ENCODE measurements around the gene ROR2. TPM values are rescaled to one million over a fixed set of nuclear protein-coding genes. Genes with fewer than 3 reads are reported as not detected.
A peak's percentile ranks its signal among the peaks of the same experiment; 100 is the strongest.

ROR2 gene
- total and polyA plus RNA-seq, 4 donors: 2.7 to 32.3 (median 9.2) TPM

DNA sequence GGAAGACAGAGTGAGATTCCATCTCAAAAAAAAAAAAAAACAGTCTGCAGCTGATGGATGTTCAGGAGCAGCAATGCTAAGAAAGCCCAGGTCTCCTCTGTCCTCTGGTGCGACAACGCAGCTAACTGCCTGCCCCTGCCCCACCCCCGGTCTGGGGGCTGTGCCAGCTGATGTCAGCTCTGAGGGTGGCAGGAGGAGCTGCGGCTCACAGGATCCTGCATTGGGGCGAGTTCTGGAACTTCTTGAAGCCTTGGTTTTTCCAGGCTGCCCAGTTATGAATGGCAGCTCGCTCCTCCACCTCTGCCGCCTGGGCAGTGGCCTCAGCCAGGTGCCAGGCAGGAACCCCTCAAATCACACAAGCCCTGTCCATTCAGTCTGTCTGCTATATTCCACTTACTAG is 113.5 kb downstream of the ROR2 start:
- H3K27me3 ChIP-seq (ENCODE audit: control insufficient read depth in 3 of 3, insufficient read depth in 3 of 3, low read length in 2 of 3): no peaks in the 10 kb centered on the region
- DNase-seq (peak in 2 of 3 donors; percentile 34 to 57), ATAC-seq (ENCODE audit: insufficient read depth, low FRiP score) (no peak)
- H3K9me3 ChIP-seq (ENCODE audit: control insufficient read depth in 4 of 4, insufficient read depth in 3 of 4, low read length in 3 of 4): peaks cover 0 to 3% (median 0%) of the 10 kb centered on the region in 4 donors
- no peak overlapping the region for H3K27ac ChIP-seq (ENCODE audit: low read depth in 1 of 2, low read length in 1 of 2)
- H3K36me3 ChIP-seq (ENCODE audit: control insufficient read depth in 4 of 4, insufficient read depth in 4 of 4, low read length in 4 of 4): no peaks in the 10 kb centered on the region
- TF ChIP-seq, protein P1, sequence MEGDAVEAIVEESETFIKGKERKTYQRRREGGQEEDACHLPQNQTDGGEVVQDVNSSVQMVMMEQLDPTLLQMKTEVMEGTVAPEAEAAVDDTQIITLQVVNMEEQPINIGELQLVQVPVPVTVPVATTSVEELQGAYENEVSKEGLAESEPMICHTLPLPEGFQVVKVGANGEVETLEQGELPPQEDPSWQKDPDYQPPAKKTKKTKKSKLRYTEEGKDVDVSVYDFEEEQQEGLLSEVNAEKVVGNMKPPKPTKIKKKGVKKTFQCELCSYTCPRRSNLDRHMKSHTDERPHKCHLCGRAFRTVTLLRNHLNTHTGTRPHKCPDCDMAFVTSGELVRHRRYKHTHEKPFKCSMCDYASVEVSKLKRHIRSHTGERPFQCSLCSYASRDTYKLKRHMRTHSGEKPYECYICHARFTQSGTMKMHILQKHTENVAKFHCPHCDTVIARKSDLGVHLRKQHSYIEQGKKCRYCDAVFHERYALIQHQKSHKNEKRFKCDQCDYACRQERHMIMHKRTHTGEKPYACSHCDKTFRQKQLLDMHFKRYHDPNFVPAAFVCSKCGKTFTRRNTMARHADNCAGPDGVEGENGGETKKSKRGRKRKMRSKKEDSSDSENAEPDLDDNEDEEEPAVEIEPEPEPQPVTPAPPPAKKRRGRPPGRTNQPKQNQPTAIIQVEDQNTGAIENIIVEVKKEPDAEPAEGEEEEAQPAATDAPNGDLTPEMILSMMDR (IDR thresholded peaks at IDR 0.05; ENCODE audit: control extremely low read depth, extremely low read depth): no peak
- 74 to 87% methylated on average over 7 of the region's 7 CpGs for WGBS, 2 donors
- H3K4me1 ChIP-seq (ENCODE audit: control insufficient read depth in 5 of 5, insufficient read depth in 5 of 5, low read length in 5 of 5): peaks cover 0 to 57% (median 25%) of the 10 kb centered on the region in 5 donors
- H3K9ac ChIP-seq (ENCODE audit: insufficient read depth in 1 of 2, low read length in 2 of 2): no peak overlapping the region
- H3K4me3 ChIP-seq: no peak overlapping the region

DNA sequence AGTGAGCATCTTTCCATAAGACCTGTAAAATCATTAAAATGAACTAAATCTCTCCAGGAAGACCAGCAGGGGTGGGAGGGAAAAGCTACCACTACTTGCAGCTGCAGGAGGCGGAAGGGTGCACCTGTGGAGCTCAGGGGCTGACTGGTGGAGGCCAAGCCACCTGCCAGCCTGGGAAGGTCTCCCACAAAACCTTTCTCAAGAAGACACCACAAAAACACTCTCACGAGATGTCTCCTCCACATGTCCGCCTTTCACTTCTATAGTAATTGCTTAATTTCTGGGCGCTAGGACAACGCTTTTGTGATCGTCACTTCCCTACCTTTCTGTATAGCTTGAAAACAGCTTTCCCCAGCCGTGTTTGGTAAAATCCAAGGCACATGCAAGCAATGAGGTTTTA is 114.4 kb downstream of the ROR2 start:
- Histone ChIP-seq H3K4me1 (ENCODE audit: control insufficient read depth in 5 of 5, insufficient read depth in 5 of 5, low read length in 5 of 5) (peaks cover 0 to 57% (median 25%) of the 10 kb centered on the region in 5 donors), H3K27ac (ENCODE audit: low read depth in 1 of 2, low read length in 1 of 2) (no peak overlapping the region), H3K9me3 (ENCODE audit: control insufficient read depth in 4 of 4, insufficient read depth in 3 of 4, low read length in 3 of 4) (peaks cover 0 to 3% (median 0%) of the 10 kb centered on the region in 4 donors), H3K4me3 (no peak overlapping the region), H3K27me3 (ENCODE audit: control insufficient read depth in 3 of 3, insufficient read depth in 3 of 3, low read length in 2 of 3) (no peaks in the 10 kb centered on the region), H3K9ac (ENCODE audit: insufficient read depth in 1 of 2, low read length in 2 of 2) (no peak overlapping the region), H3K36me3 (ENCODE audit: control insufficient read depth in 4 of 4, insufficient read depth in 4 of 4, low read length in 4 of 4) (no peaks in the 10 kb centered on the region)
- TF ChIP-seq, protein P1 (IDR thresholded peaks at IDR 0.05; ENCODE audit: control extremely low read depth, extremely low read depth): no peak
- no peak for ATAC-seq (ENCODE audit: insufficient read depth, low FRiP score)
- 79 to 85% methylated on average over 7 of the region's 7 CpGs for WGBS, 2 donors
- DNase-seq: no peak

DNA sequence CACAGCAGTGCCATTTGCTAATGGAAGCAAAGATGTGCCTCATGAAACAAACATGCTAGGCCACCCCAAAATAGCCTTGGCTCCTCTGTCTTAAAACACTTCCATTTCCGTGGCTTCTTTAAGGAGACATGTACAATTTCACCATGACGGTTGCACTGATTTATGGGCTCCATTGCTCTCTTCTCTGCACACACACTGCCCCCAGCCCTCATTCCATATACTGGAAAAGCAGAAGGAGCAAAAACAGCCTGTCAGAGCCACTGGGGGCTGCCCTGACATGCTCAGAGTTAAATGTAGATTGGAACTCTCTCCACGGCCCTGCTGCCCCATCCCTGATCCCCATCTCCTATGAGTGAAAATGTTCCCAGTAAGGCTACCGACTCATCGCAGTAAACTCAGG is 114.8 kb downstream of the ROR2 start:
- Histone ChIP-seq H3K4me1 (ENCODE audit: control insufficient read depth in 5 of 5, insufficient read depth in 5 of 5, low read length in 5 of 5) (peaks cover 0 to 57% (median 25%) of the 10 kb centered on the region in 5 donors), H3K9me3 (ENCODE audit: control insufficient read depth in 4 of 4, insufficient read depth in 3 of 4, low read length in 3 of 4) (peaks cover 0 to 3% (median 0%) of the 10 kb centered on the region in 4 donors), H3K9ac (ENCODE audit: insufficient read depth in 1 of 2, low read length in 2 of 2) (no peak overlapping the region), H3K27me3 (ENCODE audit: control insufficient read depth in 3 of 3, insufficient read depth in 3 of 3, low read length in 2 of 3) (no peaks in the 10 kb centered on the region), H3K4me3 (no peak overlapping the region), H3K27ac (ENCODE audit: low read depth in 1 of 2, low read length in 1 of 2) (no peak overlapping the region), H3K36me3 (ENCODE audit: control insufficient read depth in 4 of 4, insufficient read depth in 4 of 4, low read length in 4 of 4) (no peaks in the 10 kb centered on the region)
- 79 to 83% methylated on average over 5 of the region's 5 CpGs for WGBS, 2 donors
- ATAC-seq (ENCODE audit: insufficient read depth, low FRiP score): no peak
- TF ChIP-seq, protein P1 (IDR thresholded peaks at IDR 0.05; ENCODE audit: control extremely low read depth, extremely low read depth): no peak
- DNase-seq: no peak

- no peaks in the 10 kb centered on the region for H3K27me3 ChIP-seq (ENCODE audit: control insufficient read depth in 3 of 3, insufficient read depth in 3 of 3, low read length in 2 of 3)
- no peak overlapping the region for H3K4me3 ChIP-seq
- H3K9me3 ChIP-seq (ENCODE audit: control insufficient read depth in 4 of 4, insufficient read depth in 3 of 4, low read length in 3 of 4): peaks cover 0 to 3% (median 0%) of the 10 kb centered on the region in 4 donors
- H3K27ac ChIP-seq (ENCODE audit: low read depth in 1 of 2, low read length in 1 of 2): no peak overlapping the region
- peak; percentile 47 to 53 (median 52) for DNase-seq
- H3K4me1 ChIP-seq (ENCODE audit: control insufficient read depth in 5 of 5, insufficient read depth in 5 of 5, low read length in 5 of 5): peaks cover 0 to 57% (median 25%) of the 10 kb centered on the region in 5 donors
- TF ChIP-seq, protein P1 (IDR thresholded peaks at IDR 0.05; ENCODE audit: control extremely low read depth, extremely low read depth): no peak
- no peak for ATAC-seq (ENCODE audit: insufficient read depth, low FRiP score)
- 50 to 67% methylated on average over 3 of the region's 3 CpGs for WGBS, 2 donors
- H3K9ac ChIP-seq (ENCODE audit: insufficient read depth in 1 of 2, low read length in 2 of 2): no peak overlapping the region
- H3K36me3 ChIP-seq (ENCODE audit: control insufficient read depth in 4 of 4, insufficient read depth in 4 of 4, low read length in 4 of 4): no peaks in the 10 kb centered on the region
These were observed 115.3 kb downstream of the ROR2 start for GRCh38 chr9:91834740-91835139.

All from lung (tissue), 12 donors.